ENCODE data around the gene TMEM200A. TPM values are rescaled to one million over a fixed set of nuclear protein-coding genes. Genes with fewer than 3 reads are reported as not detected.

Gene TMEM200A
- total and polyA plus RNA-seq, 2 donors (not counting 1 experiment from before 2014, with no cell fraction given) = 50.2 to 51.7 TPM

DNA sequence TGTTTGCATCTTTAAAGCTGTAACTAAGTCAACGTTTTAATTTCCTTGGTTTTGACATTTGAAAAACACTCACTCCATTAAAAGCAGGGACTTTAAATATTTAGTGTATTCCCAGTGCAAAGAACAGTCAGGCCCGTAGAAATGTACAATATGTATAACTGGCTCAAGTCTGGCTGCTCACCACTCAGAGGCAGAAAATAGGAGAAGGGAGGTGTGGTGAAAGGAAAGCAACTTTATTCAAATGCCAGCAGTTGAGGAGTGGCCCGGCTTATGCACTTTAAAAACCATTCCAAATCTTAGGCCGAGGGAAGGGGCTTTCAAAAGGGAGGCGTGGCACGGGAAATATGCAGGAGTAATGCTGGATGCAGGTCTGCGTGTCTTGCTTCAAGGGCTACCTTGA is 120.6 kb downstream of the TMEM200A start:
- no peak for TF ChIP-seq EZH2 (IDR thresholded peaks at IDR 0.05; ENCODE audit: low read length, missing control alignments)
- TF ChIP-seq, protein P1, sequence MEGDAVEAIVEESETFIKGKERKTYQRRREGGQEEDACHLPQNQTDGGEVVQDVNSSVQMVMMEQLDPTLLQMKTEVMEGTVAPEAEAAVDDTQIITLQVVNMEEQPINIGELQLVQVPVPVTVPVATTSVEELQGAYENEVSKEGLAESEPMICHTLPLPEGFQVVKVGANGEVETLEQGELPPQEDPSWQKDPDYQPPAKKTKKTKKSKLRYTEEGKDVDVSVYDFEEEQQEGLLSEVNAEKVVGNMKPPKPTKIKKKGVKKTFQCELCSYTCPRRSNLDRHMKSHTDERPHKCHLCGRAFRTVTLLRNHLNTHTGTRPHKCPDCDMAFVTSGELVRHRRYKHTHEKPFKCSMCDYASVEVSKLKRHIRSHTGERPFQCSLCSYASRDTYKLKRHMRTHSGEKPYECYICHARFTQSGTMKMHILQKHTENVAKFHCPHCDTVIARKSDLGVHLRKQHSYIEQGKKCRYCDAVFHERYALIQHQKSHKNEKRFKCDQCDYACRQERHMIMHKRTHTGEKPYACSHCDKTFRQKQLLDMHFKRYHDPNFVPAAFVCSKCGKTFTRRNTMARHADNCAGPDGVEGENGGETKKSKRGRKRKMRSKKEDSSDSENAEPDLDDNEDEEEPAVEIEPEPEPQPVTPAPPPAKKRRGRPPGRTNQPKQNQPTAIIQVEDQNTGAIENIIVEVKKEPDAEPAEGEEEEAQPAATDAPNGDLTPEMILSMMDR (conservative IDR thresholded peaks at IDR 0.05 in 1 of 2, IDR thresholded peaks at IDR 0.05 in 1 of 2; ENCODE audit: low read depth in 1 of 2, low read length in 2 of 2) = no peak
- no peaks in the 10 kb centered on the region for H3K9me3 ChIP-seq (ENCODE audit: control insufficient read depth, insufficient read depth, low read depth, low read length)
- H2AFZ ChIP-seq (ENCODE audit: low read length) = no peak overlapping the region
- H3K4me2 ChIP-seq (ENCODE audit: extremely low read depth, insufficient read depth, low read length) = no peak overlapping the region
- H4K20me1 ChIP-seq (ENCODE audit: control insufficient read depth, extremely low read depth, insufficient read depth, low read length) = no peaks in the 10 kb centered on the region
- H3K36me3 ChIP-seq (ENCODE audit: control insufficient read depth, insufficient read depth, low read length) = no peaks in the 10 kb centered on the region
- H3K4me3 ChIP-seq (replicated peaks in 1 of 4; ENCODE audit: control extremely low read depth in 1 of 4, insufficient read depth in 1 of 4, low read depth in 3 of 4, low read length in 4 of 4) = no peak overlapping the region
- no peak overlapping the region for H3K27ac ChIP-seq (ENCODE audit: insufficient read depth, low read length)
- no peak overlapping the region for H3K9ac ChIP-seq (ENCODE audit: insufficient read depth, low read length)
- no peaks in the 10 kb centered on the region for H3K79me2 ChIP-seq (ENCODE audit: control insufficient read depth, insufficient read depth, low read length)
- peaks cover 5% of the 10 kb centered on the region for H3K4me1 ChIP-seq (ENCODE audit: control insufficient read depth, extremely low read depth, insufficient read depth, low read length)
- H3K27me3 ChIP-seq (ENCODE audit: control insufficient read depth, insufficient read depth, low read length) = no peaks in the 10 kb centered on the region
- DNase-seq (ENCODE audit: low read depth in 2 of 2) = no peak

DNA sequence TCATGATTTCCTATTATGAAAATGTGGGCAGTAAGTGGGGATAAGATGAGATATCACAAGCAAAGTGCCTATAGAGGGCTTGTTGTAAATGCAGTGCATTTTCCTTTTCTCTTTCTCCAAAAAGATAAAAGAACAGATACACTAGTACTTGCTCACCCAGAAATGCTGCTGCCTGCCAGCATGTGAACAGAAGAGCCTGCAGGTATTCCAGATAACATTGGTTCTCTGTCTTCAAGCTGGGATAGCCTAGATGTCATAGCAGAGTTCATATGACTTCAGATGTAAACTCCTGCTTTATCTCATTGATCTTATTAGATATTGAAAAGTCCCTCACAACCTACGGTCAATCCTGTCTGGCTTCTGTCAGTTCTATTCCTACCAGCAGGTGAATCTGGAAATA is 123.7 kb downstream of the TMEM200A start:
- no peaks in the 10 kb centered on the region for H3K36me3 ChIP-seq (ENCODE audit: control insufficient read depth, insufficient read depth, low read length)
- H3K4me2 ChIP-seq (ENCODE audit: extremely low read depth, insufficient read depth, low read length) = no peak overlapping the region
- H2AFZ ChIP-seq (ENCODE audit: low read length) = no peak overlapping the region

More for the DNA sequence above, 123.7 kb downstream of the TMEM200A start:
- H3K9me3 ChIP-seq (ENCODE audit: control insufficient read depth, insufficient read depth, low read depth, low read length) = no peaks in the 10 kb centered on the region
- H3K9ac ChIP-seq (ENCODE audit: insufficient read depth, low read length) = no peak overlapping the region
- H3K4me1 ChIP-seq (ENCODE audit: control insufficient read depth, extremely low read depth, insufficient read depth, low read length) = no peaks in the 10 kb centered on the region
- TF ChIP-seq, protein P1 (conservative IDR thresholded peaks at IDR 0.05 in 1 of 2, IDR thresholded peaks at IDR 0.05 in 1 of 2; ENCODE audit: low read depth in 1 of 2, low read length in 2 of 2) = no peak
- no peak for TF ChIP-seq EZH2 (IDR thresholded peaks at IDR 0.05; ENCODE audit: low read length, missing control alignments)
- H3K27ac ChIP-seq (ENCODE audit: insufficient read depth, low read length) = no peak overlapping the region
- DNase-seq (ENCODE audit: low read depth in 2 of 2) = no peak
- H4K20me1 ChIP-seq (ENCODE audit: control insufficient read depth, extremely low read depth, insufficient read depth, low read length) = no peaks in the 10 kb centered on the region
- no peak overlapping the region for H3K4me3 ChIP-seq (replicated peaks in 1 of 4; ENCODE audit: control extremely low read depth in 1 of 4, insufficient read depth in 1 of 4, low read depth in 3 of 4, low read length in 4 of 4)
- H3K79me2 ChIP-seq (ENCODE audit: control insufficient read depth, insufficient read depth, low read length) = no peaks in the 10 kb centered on the region
- no peaks in the 10 kb centered on the region for H3K27me3 ChIP-seq (ENCODE audit: control insufficient read depth, insufficient read depth, low read length)

Other genes with a start within 250 kb of the TMEM200A start
- 2.8 and 4.9 TPM in 2 replicates for gene SAMD3, start 143.1 kb upstream of the TMEM200A start, total RNA-seq
- 1.5 and 3.9 TPM in 2 replicates for gene SAMD3, start 143.1 kb upstream of the TMEM200A start, polyA plus RNA-seq